ENCODE measurements around the gene GSTO1. TPM values are rescaled to one million over a fixed set of nuclear protein-coding genes. Genes with fewer than 3 reads are reported as not detected.

GSTO1 gene
- total RNA-seq (143 TPM), polyA plus RNA-seq (323 TPM)
- long read RNA-seq, donor 1, transcript GSTO1-202 (6 exons, 972 nt) = major isoform, 8 of 10 reads
- long read RNA-seq, donor 1, partial matches to known transcripts = 0 of 10 reads
- long read RNA-seq, donor 1, other reads (novel, unspliced or antisense) = 0 of 10 reads
- long read RNA-seq, donor 2 = 0 reads
- long read RNA-seq, donor 3, transcript GSTO1-202 (6 exons, 972 nt) = major isoform, 129 of 211 reads
- long read RNA-seq, donor 3, transcript GSTO1-204 (5 exons, 829 nt) = minor isoform, 27 of 211 reads
- long read RNA-seq, donor 3, partial matches to known transcripts = 40 of 211 reads
- long read RNA-seq, donor 3, other reads (novel, unspliced or antisense) = 12 of 211 reads
- long read RNA-seq, donor 4, transcript GSTO1-202 (6 exons, 972 nt) = major isoform, 39 of 44 reads
- long read RNA-seq, donor 4, transcript GSTO1-204 (5 exons, 829 nt) = minor isoform, 5 of 44 reads
- long read RNA-seq, donor 4, partial matches to known transcripts = 0 of 44 reads
- long read RNA-seq, donor 4, other reads (novel, unspliced or antisense) = 0 of 44 reads
- long read RNA-seq, donor 5, transcript GSTO1-204 (5 exons, 829 nt) = minor isoform, 24 of 185 reads
- long read RNA-seq, donor 5, transcript GSTO1-202 (6 exons, 972 nt) = major isoform, 115 of 185 reads
- long read RNA-seq, donor 5, partial matches to known transcripts = 36 of 185 reads
- long read RNA-seq, donor 5, other reads (novel, unspliced or antisense) = 10 of 185 reads
- long read RNA-seq, donor 6, transcript GSTO1-202 (6 exons, 972 nt) = major isoform, 40 of 45 reads
- long read RNA-seq, donor 6, partial matches to known transcripts = 0 of 45 reads
- long read RNA-seq, donor 6, other reads (novel, unspliced or antisense) = 0 of 45 reads
- long read RNA-seq, donor 7, transcript GSTO1-204 (5 exons, 829 nt) = minor isoform, 14 of 96 reads
- long read RNA-seq, donor 7, transcript GSTO1-202 (6 exons, 972 nt) = major isoform, 69 of 96 reads
- long read RNA-seq, donor 7, partial matches to known transcripts = 12 of 96 reads
- long read RNA-seq, donor 7, other reads (novel, unspliced or antisense) = 0 of 96 reads
- long read RNA-seq, donor 8, transcript GSTO1-202 (6 exons, 972 nt) = major isoform, 31 of 32 reads
- long read RNA-seq, donor 8, partial matches to known transcripts = 0 of 32 reads
- long read RNA-seq, donor 8, other reads (novel, unspliced or antisense) = 0 of 32 reads
- long read RNA-seq, donor 9, transcript GSTO1-204 (5 exons, 829 nt) = minor isoform, 9 of 49 reads
- long read RNA-seq, donor 9, transcript GSTO1-202 (6 exons, 972 nt) = major isoform, 39 of 49 reads
- long read RNA-seq, donor 9, partial matches to known transcripts = 0 of 49 reads
- long read RNA-seq, donor 9, other reads (novel, unspliced or antisense) = 0 of 49 reads
- long read RNA-seq, donor 10, transcript GSTO1-202 (6 exons, 972 nt) = major isoform, 52 of 74 reads
- long read RNA-seq, donor 10, transcript GSTO1-204 (5 exons, 829 nt) = minor isoform, 9 of 74 reads
- long read RNA-seq, donor 10, partial matches to known transcripts = 12 of 74 reads
- long read RNA-seq, donor 10, other reads (novel, unspliced or antisense) = 0 of 74 reads

GRCh38 chr10:104254493-104255310, at the start of gene GSTO1:
Gene GSTO1, plus strand, starts transcription at chr10:104254892. Its CDS starts 37 bp downstream, at chr10:104254929.
- Histone ChIP-seq H3K4me3 (ENCODE audit: low read length in 2 of 2) (peak within 1 kb of the TSS; percentile 84 to 89), H3K27me3 (ENCODE audit: control insufficient read depth in 2 of 2, insufficient read depth in 1 of 2, low read length in 1 of 2) (no peaks in the 10 kb centered on the region), H3K27ac (ENCODE audit: low read depth in 1 of 2, low read length in 1 of 2) (peak within 1 kb of the TSS; percentile 82 to 94), H3K4me1 (ENCODE audit: control insufficient read depth in 2 of 2, insufficient read depth in 2 of 2, low read length in 2 of 2) (peaks cover 17 to 24% of the 10 kb centered on the region in 2 donors), H3K36me3 (ENCODE audit: control insufficient read depth in 2 of 2, insufficient read depth in 2 of 2, low read length in 1 of 2) (peaks cover 13 to 22% of the 10 kb centered on the region in 2 donors), H3K9me3 (ENCODE audit: control insufficient read depth in 2 of 2, insufficient read depth in 1 of 2, low read length in 1 of 2) (no peaks in the 10 kb centered on the region)
- 1% methylated on average over 69 of the region's 69 CpGs for WGBS
- DNase-seq (ENCODE audit: low read depth in 6 of 9, low spot score in 9 of 9) = peak in 3 of 9 donors; percentile 52 to 66 (median 54)

GRCh38 chr10:104208730-104209129, 46.0 kb upstream of the GSTO1 start:
- H3K4me1 ChIP-seq (ENCODE audit: control insufficient read depth in 2 of 2, insufficient read depth in 2 of 2, low read length in 2 of 2) = no peaks in the 10 kb centered on the region
- no peaks in the 10 kb centered on the region for H3K9me3 ChIP-seq (ENCODE audit: control insufficient read depth in 2 of 2, insufficient read depth in 1 of 2, low read length in 1 of 2)
- H3K27me3 ChIP-seq (ENCODE audit: control insufficient read depth in 2 of 2, insufficient read depth in 1 of 2, low read length in 1 of 2) = no peaks in the 10 kb centered on the region
- H3K27ac ChIP-seq (ENCODE audit: low read depth in 1 of 2, low read length in 1 of 2) = no peak overlapping the region
- no peak for DNase-seq (ENCODE audit: low read depth in 6 of 9, low spot score in 9 of 9)
- H3K36me3 ChIP-seq (ENCODE audit: control insufficient read depth in 2 of 2, insufficient read depth in 2 of 2, low read length in 1 of 2) = no peaks in the 10 kb centered on the region
- H3K4me3 ChIP-seq (ENCODE audit: low read length in 2 of 2) = no peak overlapping the region
- WGBS = 89% methylated on average over 3 of the region's 3 CpGs

GRCh38 chr10:104209575-104210198, 45.0 kb upstream of the GSTO1 start:
- Histone ChIP-seq H3K4me1 (ENCODE audit: control insufficient read depth in 2 of 2, insufficient read depth in 2 of 2, low read length in 2 of 2) (no peaks in the 10 kb centered on the region), H3K27ac (ENCODE audit: low read depth in 1 of 2, low read length in 1 of 2) (no peak overlapping the region), H3K4me3 (ENCODE audit: low read length in 2 of 2) (no peak overlapping the region), H3K36me3 (ENCODE audit: control insufficient read depth in 2 of 2, insufficient read depth in 2 of 2, low read length in 1 of 2) (no peaks in the 10 kb centered on the region), H3K27me3 (ENCODE audit: control insufficient read depth in 2 of 2, insufficient read depth in 1 of 2, low read length in 1 of 2) (no peaks in the 10 kb centered on the region), H3K9me3 (ENCODE audit: control insufficient read depth in 2 of 2, insufficient read depth in 1 of 2, low read length in 1 of 2) (no peaks in the 10 kb centered on the region)
- 55% methylated on average over 2 of the region's 2 CpGs for WGBS
- peak in 7 of 9 donors; percentile 4 to 59 (median 24) for DNase-seq (ENCODE audit: low read depth in 6 of 9, low spot score in 9 of 9)

- 97% methylated on average over 3 of the region's 3 CpGs for WGBS
- no peak for DNase-seq (ENCODE audit: low read depth in 6 of 9, low spot score in 9 of 9)
- Histone ChIP-seq H3K9me3 (ENCODE audit: control insufficient read depth in 2 of 2, insufficient read depth in 1 of 2, low read length in 1 of 2) (no peaks in the 10 kb centered on the region), H3K27me3 (ENCODE audit: control insufficient read depth in 2 of 2, insufficient read depth in 1 of 2, low read length in 1 of 2) (peaks cover 0 to 5% of the 10 kb centered on the region in 2 donors), H3K4me3 (ENCODE audit: low read length in 2 of 2) (no peak overlapping the region), H3K4me1 (ENCODE audit: control insufficient read depth in 2 of 2, insufficient read depth in 2 of 2, low read length in 2 of 2) (no peaks in the 10 kb centered on the region), H3K27ac (ENCODE audit: low read depth in 1 of 2, low read length in 1 of 2) (no peak overlapping the region), H3K36me3 (ENCODE audit: control insufficient read depth in 2 of 2, insufficient read depth in 2 of 2, low read length in 1 of 2) (no peaks in the 10 kb centered on the region)
Observed at GRCh38 chr10:104216631-104217030, 38.1 kb upstream of the GSTO1 start.

GRCh38 chr10:104218751-104219150, 35.9 kb upstream of the GSTO1 start:
- 11% methylated on average over 7 of the region's 7 CpGs for WGBS
- H3K27me3 ChIP-seq (ENCODE audit: control insufficient read depth in 2 of 2, insufficient read depth in 1 of 2, low read length in 1 of 2) = peaks cover 0 to 5% of the 10 kb centered on the region in 2 donors

GRCh38 chr10:104220522-104220921, 34.2 kb upstream of the GSTO1 start:
- no peaks in the 10 kb centered on the region for H3K9me3 ChIP-seq (ENCODE audit: control insufficient read depth in 2 of 2, insufficient read depth in 1 of 2, low read length in 1 of 2)
- 93% methylated on average over 2 of the region's 2 CpGs for WGBS
- no peak for DNase-seq (ENCODE audit: low read depth in 6 of 9, low spot score in 9 of 9)

More at GRCh38 chr10:104218751-104219150, 35.9 kb upstream of the GSTO1 start:
- Histone ChIP-seq H3K9me3 (ENCODE audit: control insufficient read depth in 2 of 2, insufficient read depth in 1 of 2, low read length in 1 of 2) (no peaks in the 10 kb centered on the region), H3K27ac (ENCODE audit: low read depth in 1 of 2, low read length in 1 of 2) (no peak overlapping the region), H3K36me3 (ENCODE audit: control insufficient read depth in 2 of 2, insufficient read depth in 2 of 2, low read length in 1 of 2) (no peaks in the 10 kb centered on the region), H3K4me3 (ENCODE audit: low read length in 2 of 2) (no peak overlapping the region), H3K4me1 (ENCODE audit: control insufficient read depth in 2 of 2, insufficient read depth in 2 of 2, low read length in 2 of 2) (no peaks in the 10 kb centered on the region)
- DNase-seq (ENCODE audit: low read depth in 6 of 9, low spot score in 9 of 9) = no peak

GRCh38 chr10:104223304-104223703, 31.4 kb upstream of the GSTO1 start:
- H3K36me3 ChIP-seq (ENCODE audit: control insufficient read depth in 2 of 2, insufficient read depth in 2 of 2, low read length in 1 of 2) = no peaks in the 10 kb centered on the region
- H3K27me3 ChIP-seq (ENCODE audit: control insufficient read depth in 2 of 2, insufficient read depth in 1 of 2, low read length in 1 of 2) = peaks cover 0 to 5% of the 10 kb centered on the region in 2 donors
- no peak for DNase-seq (ENCODE audit: low read depth in 6 of 9, low spot score in 9 of 9)
- no peak overlapping the region for H3K4me3 ChIP-seq (ENCODE audit: low read length in 2 of 2)
- H3K9me3 ChIP-seq (ENCODE audit: control insufficient read depth in 2 of 2, insufficient read depth in 1 of 2, low read length in 1 of 2) = no peaks in the 10 kb centered on the region
- H3K4me1 ChIP-seq (ENCODE audit: control insufficient read depth in 2 of 2, insufficient read depth in 2 of 2, low read length in 2 of 2) = no peaks in the 10 kb centered on the region
- H3K27ac ChIP-seq (ENCODE audit: low read depth in 1 of 2, low read length in 1 of 2) = no peak overlapping the region

More at GRCh38 chr10:104220522-104220921, 34.2 kb upstream of the GSTO1 start:
- Histone ChIP-seq H3K36me3 (ENCODE audit: control insufficient read depth in 2 of 2, insufficient read depth in 2 of 2, low read length in 1 of 2) (no peaks in the 10 kb centered on the region), H3K4me3 (ENCODE audit: low read length in 2 of 2) (no peak overlapping the region), H3K27me3 (ENCODE audit: control insufficient read depth in 2 of 2, insufficient read depth in 1 of 2, low read length in 1 of 2) (peaks cover 0 to 5% of the 10 kb centered on the region in 2 donors), H3K27ac (ENCODE audit: low read depth in 1 of 2, low read length in 1 of 2) (no peak overlapping the region), H3K4me1 (ENCODE audit: control insufficient read depth in 2 of 2, insufficient read depth in 2 of 2, low read length in 2 of 2) (no peaks in the 10 kb centered on the region)

Data from thymus (tissue), 14 donors.